Esophagus squamous epithelium (tissue), 4 donors: Measurements from ENCODE around the gene STAT1.

Experiments used
- CTCF ChIP-seq, 6 experiments: fragments of 450-650 bp in 4 of 6; fragments of 200-600 bp in 2 of 6; sonication (generic) in 2 of 6; IDR thresholded peaks; one replicate each; pipeline ENCODE4 v1.5.1; 2016 to 2019; ENCODE audit warnings: antibody characterized with exemption in 6 of 6, mild to moderate bottlenecking in 4 of 6, moderate library complexity in 4 of 6
- POLR2A ChIP-seq, 4 donors: fragments of 450-650 bp; IDR thresholded peaks; one replicate each; pipeline ENCODE4 v1.6.1; 2017; ENCODE audit warnings: antibody characterized with exemption in 4 of 4, mild to moderate bottlenecking in 4 of 4, moderate library complexity in 3 of 4

DNA sequence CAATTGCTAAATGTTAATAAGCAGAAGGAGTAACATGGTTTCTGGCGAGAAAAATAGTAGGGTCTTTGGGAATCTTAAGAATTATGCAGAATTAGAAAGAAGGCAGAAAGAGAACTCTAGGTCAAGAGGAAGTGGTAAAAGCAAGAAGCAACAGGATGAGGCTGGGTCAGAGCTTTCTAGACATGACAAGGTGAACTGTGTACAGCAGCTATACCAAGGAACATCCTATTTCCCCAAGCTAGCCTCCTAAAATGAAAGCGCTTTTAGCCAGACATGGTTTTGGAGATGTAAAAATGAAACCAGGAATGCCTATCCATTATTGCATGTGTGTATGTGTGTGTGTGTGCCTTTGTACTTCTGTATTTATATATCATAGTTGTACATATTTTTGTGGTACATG lies 42.3 kb upstream of the STAT1 start:
- TF ChIP-seq CTCF (IDR thresholded peaks at IDR 0.05) (no peak), POLR2A (IDR thresholded peaks at IDR 0.05) (no peak)
